WERI-Rb-1 (cell line): ENCODE results near the gene ANOS1.

Experiments
- DNase-seq: peaks from one replicate; pipeline ENCODE4 v3.0.0-alpha.2; 2020
- H3K27ac ChIP-seq: fragments of 250-450 bp; sonication (Bioruptor Pico); 2 replicates; pipeline ENCODE4 v1.5.1; 2020; ENCODE audit warnings: mild to moderate bottlenecking, moderate library complexity
- H3K27me3 ChIP-seq: fragments of 250-450 bp; sonication (Bioruptor Pico); 2 replicates; pipeline ENCODE4 v1.5.1; 2021; ENCODE audit warnings: mild to moderate bottlenecking, low read depth, moderate library complexity; ENCODE audit not compliant: insufficient read depth, severe bottlenecking
- H3K36me3 ChIP-seq: fragments of 250-450 bp; sonication (Bioruptor Pico); 2 replicates; pipeline ENCODE4 v1.5.1; 2020; ENCODE audit warnings: mild to moderate bottlenecking, moderate library complexity
- H3K4me3 ChIP-seq: 2 replicates; pipeline ENCODE4 v1.5.1; 2011; ENCODE audit warnings: low read depth, mild to moderate bottlenecking, control low read depth, low read length
- H3K9me3 ChIP-seq: fragments of 250-450 bp; sonication (Bioruptor Pico); 2 replicates; pipeline ENCODE4 v1.5.1; 2021; ENCODE audit warnings: mild to moderate bottlenecking, moderate library complexity; ENCODE audit not compliant: severe bottlenecking
- TF ChIP-seq, protein P1 (sequence below): IDR thresholded peaks from 2 replicates; pipeline ENCODE4 v1.5.1; 2011; ENCODE audit warnings: low read depth, mild to moderate bottlenecking, control low read depth, inconsistent platforms, low read length

Gene ANOS1

DNA sequence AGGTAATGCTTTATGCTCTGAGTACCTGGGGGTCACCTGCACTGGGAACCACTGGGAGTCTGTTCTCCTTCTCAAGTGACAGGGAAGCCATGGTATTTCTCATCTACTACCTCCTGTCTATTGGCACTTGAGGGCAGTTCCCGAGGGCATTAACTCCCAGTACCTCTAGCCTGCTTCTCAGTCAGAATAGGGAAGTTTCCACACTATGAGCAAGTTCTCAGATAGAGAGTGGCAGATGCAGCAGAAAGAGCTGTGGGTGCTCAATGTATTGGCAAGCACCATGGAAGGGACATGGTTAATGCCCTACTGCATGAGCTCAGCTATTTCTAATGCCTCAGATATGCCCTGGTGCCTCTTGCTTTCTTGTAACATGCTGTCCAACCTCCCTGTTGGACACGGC is 74.1 kb downstream of the ANOS1 start:
- TF ChIP-seq, protein P1, sequence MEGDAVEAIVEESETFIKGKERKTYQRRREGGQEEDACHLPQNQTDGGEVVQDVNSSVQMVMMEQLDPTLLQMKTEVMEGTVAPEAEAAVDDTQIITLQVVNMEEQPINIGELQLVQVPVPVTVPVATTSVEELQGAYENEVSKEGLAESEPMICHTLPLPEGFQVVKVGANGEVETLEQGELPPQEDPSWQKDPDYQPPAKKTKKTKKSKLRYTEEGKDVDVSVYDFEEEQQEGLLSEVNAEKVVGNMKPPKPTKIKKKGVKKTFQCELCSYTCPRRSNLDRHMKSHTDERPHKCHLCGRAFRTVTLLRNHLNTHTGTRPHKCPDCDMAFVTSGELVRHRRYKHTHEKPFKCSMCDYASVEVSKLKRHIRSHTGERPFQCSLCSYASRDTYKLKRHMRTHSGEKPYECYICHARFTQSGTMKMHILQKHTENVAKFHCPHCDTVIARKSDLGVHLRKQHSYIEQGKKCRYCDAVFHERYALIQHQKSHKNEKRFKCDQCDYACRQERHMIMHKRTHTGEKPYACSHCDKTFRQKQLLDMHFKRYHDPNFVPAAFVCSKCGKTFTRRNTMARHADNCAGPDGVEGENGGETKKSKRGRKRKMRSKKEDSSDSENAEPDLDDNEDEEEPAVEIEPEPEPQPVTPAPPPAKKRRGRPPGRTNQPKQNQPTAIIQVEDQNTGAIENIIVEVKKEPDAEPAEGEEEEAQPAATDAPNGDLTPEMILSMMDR: no peak
- Histone ChIP-seq H3K4me3 (no peak overlapping the region), H3K27me3 (no peaks in the 10 kb centered on the region), H3K9me3 (no peaks in the 10 kb centered on the region), H3K27ac (no peak overlapping the region), H3K36me3 (no peaks in the 10 kb centered on the region)
- no peak for DNase-seq

DNA sequence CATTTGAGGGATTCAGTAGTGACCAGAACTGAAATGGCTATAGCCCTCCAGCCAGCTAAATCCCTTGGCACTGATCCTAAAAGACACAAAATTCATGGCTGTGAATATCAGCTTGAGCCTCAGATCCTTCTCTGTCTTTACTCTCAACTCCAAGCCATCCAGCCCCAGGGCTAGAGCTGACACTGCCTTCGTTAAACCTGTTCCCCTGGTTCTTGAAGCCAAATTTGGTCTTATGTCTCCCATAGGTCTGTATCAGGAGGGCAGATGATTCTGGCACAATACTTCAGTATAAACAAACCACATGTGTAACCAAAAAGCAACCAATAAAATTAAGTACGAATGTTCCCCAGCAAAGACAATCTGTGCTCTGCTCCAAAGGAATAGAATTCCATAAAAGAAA is 78.0 kb downstream of the ANOS1 start:
- DNase-seq: no peak

DNA sequence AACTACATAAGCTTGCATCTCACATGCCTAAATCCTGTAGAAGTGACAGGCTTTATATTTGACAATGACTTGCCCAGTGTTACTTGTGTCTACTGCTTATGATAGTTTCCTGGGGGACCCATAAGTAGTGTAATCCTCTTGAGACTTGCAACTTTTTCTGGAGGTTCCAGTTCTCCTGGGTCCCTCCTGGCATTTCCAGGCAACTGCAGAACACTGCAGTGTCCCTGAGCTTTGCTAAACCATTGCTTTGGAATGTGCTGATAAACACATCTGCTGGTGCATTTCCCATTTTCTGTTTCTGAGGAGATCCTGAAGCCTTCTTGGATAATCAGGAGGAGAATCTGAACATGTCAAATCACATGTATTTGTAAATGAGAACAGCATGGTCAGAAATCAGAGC is 82.0 kb downstream of the ANOS1 start:
- DNase-seq: no peak

More for the DNA sequence above, 78.0 kb downstream of the ANOS1 start:
- Histone ChIP-seq H3K36me3 (no peaks in the 10 kb centered on the region), H3K9me3 (no peaks in the 10 kb centered on the region), H3K27ac (no peak overlapping the region), H3K4me3 (no peak overlapping the region), H3K27me3 (no peaks in the 10 kb centered on the region)
- TF ChIP-seq, protein P1: no peak

DNA sequence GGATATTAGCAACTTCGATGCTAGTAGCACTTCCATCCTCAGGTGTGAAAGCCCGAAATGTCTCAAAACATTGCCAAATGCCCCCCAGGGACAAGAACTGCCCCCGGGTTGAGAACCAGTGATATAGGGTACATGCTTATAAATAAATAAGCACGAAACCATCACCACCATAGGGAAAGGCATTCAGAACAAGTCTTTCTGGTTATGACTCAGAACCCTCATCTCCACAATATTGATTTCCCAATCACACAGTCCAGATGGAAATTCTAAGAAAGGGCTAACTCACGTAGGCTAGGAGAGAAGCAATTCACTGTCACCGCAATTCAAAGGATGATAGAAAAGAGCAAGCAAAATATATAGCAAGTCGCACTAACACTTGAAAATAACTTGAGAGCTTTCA is 84.8 kb downstream of the ANOS1 start:
- no peak overlapping the region for H3K4me3 ChIP-seq
- no peaks in the 10 kb centered on the region for H3K27me3 ChIP-seq
- H3K9me3 ChIP-seq: no peaks in the 10 kb centered on the region
- no peak for DNase-seq
- no peaks in the 10 kb centered on the region for H3K36me3 ChIP-seq
- no peak overlapping the region for H3K27ac ChIP-seq
- TF ChIP-seq, protein P1: no peak

More for the DNA sequence above, 82.0 kb downstream of the ANOS1 start:
- H3K4me3 ChIP-seq: no peak overlapping the region
- TF ChIP-seq, protein P1: no peak
- H3K27me3 ChIP-seq: no peaks in the 10 kb centered on the region
- H3K27ac ChIP-seq: no peak overlapping the region
- H3K36me3 ChIP-seq: no peaks in the 10 kb centered on the region
- H3K9me3 ChIP-seq: no peaks in the 10 kb centered on the region

DNA sequence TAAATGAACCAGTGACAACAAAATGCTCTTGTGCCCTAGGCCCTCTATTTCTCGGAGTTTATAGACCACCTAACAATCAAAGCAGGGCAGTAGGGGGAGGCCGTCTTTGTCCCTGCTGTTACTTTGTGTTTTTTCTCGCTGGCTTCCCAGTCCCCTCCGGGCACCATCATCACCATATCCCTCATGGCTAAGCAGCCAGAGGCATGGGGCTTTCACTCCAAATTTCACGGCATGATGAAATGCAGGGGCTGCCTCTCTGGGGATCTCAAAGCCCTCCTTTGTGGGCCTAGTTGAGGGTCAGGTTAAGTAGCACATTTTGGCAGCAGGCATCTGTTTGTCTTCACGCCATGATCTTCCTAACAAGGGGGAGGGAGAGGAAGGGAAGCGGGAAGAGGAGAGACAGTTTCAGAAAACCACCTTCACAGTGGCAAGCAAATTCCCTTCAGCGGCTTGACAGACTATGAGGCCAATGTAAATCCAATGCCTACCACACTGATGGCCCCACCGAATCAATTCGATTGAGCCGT is 91.9 kb downstream of the ANOS1 start:
- TF ChIP-seq, protein P1: no peak
- no peaks in the 10 kb centered on the region for H3K27me3 ChIP-seq
- H3K36me3 ChIP-seq: no peaks in the 10 kb centered on the region
- H3K4me3 ChIP-seq: no peak overlapping the region
- no peak overlapping the region for H3K27ac ChIP-seq
- no peak for DNase-seq
- no peaks in the 10 kb centered on the region for H3K9me3 ChIP-seq

DNA sequence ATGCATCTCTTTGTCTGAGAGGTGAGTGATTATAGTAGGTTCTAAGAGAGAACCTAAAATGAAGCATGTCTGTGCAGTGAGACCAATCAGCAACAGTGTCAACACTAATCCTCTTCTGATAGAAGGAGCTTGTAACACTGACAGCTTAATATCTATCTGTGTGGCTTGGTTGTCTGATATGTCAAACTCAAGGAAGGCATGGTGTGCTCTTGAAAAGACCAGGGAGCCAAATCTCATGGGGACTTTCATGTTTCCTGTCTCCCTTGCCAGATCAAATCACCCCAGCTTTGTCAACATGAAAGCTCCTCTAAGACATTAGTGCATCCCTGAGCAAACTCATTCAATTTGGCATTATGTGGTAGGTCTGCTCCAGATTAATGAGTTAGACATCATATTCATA is 95.4 kb downstream of the ANOS1 start:
- no peak overlapping the region for H3K27ac ChIP-seq
- H3K27me3 ChIP-seq: no peaks in the 10 kb centered on the region
- no peaks in the 10 kb centered on the region for H3K9me3 ChIP-seq
- H3K36me3 ChIP-seq: no peaks in the 10 kb centered on the region
- DNase-seq: no peak
- TF ChIP-seq, protein P1: no peak
- H3K4me3 ChIP-seq: no peak overlapping the region
